SK-N-SH treated with all-trans-retinoic acid at 6 μM for 48 hours (cell line): ENCODE results near the gene AGBL1.

ENCODE experiments used
- ARNTL ChIP-seq: fragments of 450-650 bp; formaldehyde crosslinking; IDR thresholded peaks from 2 replicates; pipeline ENCODE4 v1.5.0; 2020; ENCODE audit warnings: low read depth, mild to moderate bottlenecking, moderate library complexity, borderline replicate concordance
- CREB5 ChIP-seq: fragments of 250-450 bp; sonication (Bioruptor Pico); IDR thresholded peaks from 2 replicates; pipeline ENCODE4 v1.5.1; 2020; ENCODE audit warnings: low read depth, mild to moderate bottlenecking, moderate library complexity
- CSRNP3 ChIP-seq: fragments of 250-450 bp; sonication (Bioruptor Pico); IDR thresholded peaks from 2 replicates; pipeline ENCODE4 v1.5.1; 2021; ENCODE audit warnings: mild to moderate bottlenecking, moderate library complexity
- ESRRG ChIP-seq: fragments of 250-450 bp; sonication (Bioruptor Pico); IDR thresholded peaks from 2 replicates; pipeline ENCODE4 v1.6.1; 2021; ENCODE audit warnings: mild to moderate bottlenecking
- OSR1 ChIP-seq: fragments of 250-450 bp; sonication (Bioruptor Pico); IDR thresholded peaks from 2 replicates; pipeline ENCODE4 v1.8.0; 2022; ENCODE audit warnings: moderate library complexity, mild to moderate bottlenecking, inconsistent platforms
- PATZ1 ChIP-seq: fragments of 250-450 bp; sonication (Bioruptor Pico); IDR thresholded peaks from 2 replicates; pipeline ENCODE4 v1.8.0; 2020; ENCODE audit warnings: mild to moderate bottlenecking, moderate library complexity, borderline replicate concordance
- POU6F1 ChIP-seq: fragments of 250-450 bp; sonication (Bioruptor Pico); IDR thresholded peaks from 2 replicates; pipeline ENCODE4 v1.8.0; 2021; ENCODE audit warnings: low read depth, mild to moderate bottlenecking, moderate library complexity, borderline replicate concordance
- RARB ChIP-seq: fragments of 250-450 bp; sonication (Bioruptor Pico); IDR thresholded peaks from 2 replicates; pipeline ENCODE4 v1.8.0; 2021; ENCODE audit warnings: mild to moderate bottlenecking, moderate library complexity
- SNAI2 ChIP-seq: fragments of 250-450 bp; sonication (Bioruptor Pico); IDR thresholded peaks from 2 replicates; pipeline ENCODE4 v1.5.0; 2020; ENCODE audit warnings: mild to moderate bottlenecking, moderate library complexity
- TOX ChIP-seq: fragments of 250-450 bp; sonication (Bioruptor Pico); IDR thresholded peaks from 2 replicates; pipeline ENCODE4 v1.8.0; 2021; ENCODE audit warnings: mild to moderate bottlenecking, moderate library complexity, borderline replicate concordance
- ZFP3 ChIP-seq: fragments of 250-450 bp; sonication (Bioruptor Pico); IDR thresholded peaks from 2 replicates; pipeline ENCODE4 v1.5.0; 2020; ENCODE audit warnings: mild to moderate bottlenecking, moderate library complexity
- ZFP30 ChIP-seq: fragments of 450-650 bp; formaldehyde crosslinking; IDR thresholded peaks from 2 replicates; pipeline ENCODE4 v1.5.0; 2022; ENCODE audit warnings: mild to moderate bottlenecking, moderate library complexity
- ZNF565 ChIP-seq: fragments of 450-650 bp; formaldehyde crosslinking; conservative IDR thresholded peaks from 2 replicates; pipeline ENCODE4 v1.5.0; 2020; ENCODE audit warnings: low read depth, mild to moderate bottlenecking, moderate library complexity

GRCh38 chr15:86663979-86664378 lies 584.3 kb downstream of the AGBL1 start:
- no peak for TF ChIP-seq ZNF565
- TF ChIP-seq ZFP30 (CRISPR knock-in tag), result no peak
- TF ChIP-seq POU6F1 (CRISPR knock-in tag), result no peak
- TF ChIP-seq SNAI2 (CRISPR knock-in tag), result no peak
- TF ChIP-seq OSR1 (CRISPR knock-in tag), result no peak
- no peak for TF ChIP-seq CSRNP3 (CRISPR knock-in tag)
- TF ChIP-seq ESRRG (CRISPR knock-in tag), result no peak
- TF ChIP-seq RARB (CRISPR knock-in tag), result no peak
- TF ChIP-seq ZFP3 (CRISPR knock-in tag), result no peak
- TF ChIP-seq TOX (CRISPR knock-in tag), result no peak
- TF ChIP-seq CREB5 (CRISPR knock-in tag), result no peak
- no peak for TF ChIP-seq ARNTL (CRISPR knock-in tag)
- TF ChIP-seq PATZ1 (CRISPR knock-in tag), result no peak
